ENCODE data around the gene MUC4. TPM values are rescaled to one million over a fixed set of nuclear protein-coding genes. Genes with fewer than 3 reads are reported as not detected.

Gene MUC4
- total and polyA plus RNA-seq, 4 donors = not detected

DNA sequence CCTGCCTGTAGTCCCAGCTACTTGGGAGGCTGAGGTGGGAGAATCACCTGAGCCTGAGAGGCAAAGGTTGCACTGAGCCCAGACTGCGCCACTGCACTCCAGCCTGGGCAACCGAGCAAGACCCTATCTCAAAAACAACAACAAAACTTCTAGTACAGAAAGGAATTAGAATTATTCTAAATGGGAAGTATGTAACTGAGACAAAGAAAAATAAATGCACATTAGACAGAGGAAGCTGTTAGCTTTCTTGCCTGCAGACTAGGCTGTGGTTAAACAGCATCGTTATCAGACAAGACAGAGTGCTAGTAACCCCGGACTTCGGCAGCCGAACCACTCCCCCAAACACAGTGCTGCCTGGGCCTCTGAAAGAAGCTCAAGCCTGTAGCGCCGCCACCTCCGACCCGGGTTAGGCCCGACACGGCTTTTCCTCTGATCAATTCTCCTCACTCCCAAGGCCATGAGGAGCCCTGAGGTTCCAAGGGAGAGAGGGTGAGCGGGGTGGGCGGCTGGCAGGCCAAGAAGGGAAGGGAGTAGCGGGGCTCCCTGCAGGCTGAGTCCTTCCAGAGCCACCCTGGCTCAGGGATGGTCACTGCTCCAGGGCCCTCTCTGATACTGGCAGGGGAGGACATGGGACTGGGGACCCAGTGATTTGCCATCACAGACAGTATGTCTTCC is 44.8 kb upstream of the MUC4 start:
- 82% methylated on average over 15 of the region's 15 CpGs for WGBS
- Histone ChIP-seq H3K9me3 (ENCODE audit: control insufficient read depth in 4 of 4, low read length in 3 of 4) (no peaks in the 10 kb centered on the region), H3K27me3 (ENCODE audit: control insufficient read depth in 4 of 4, insufficient read depth in 4 of 4, low read length in 3 of 4) (no peaks in the 10 kb centered on the region), H3K9ac (ENCODE audit: low read depth in 1 of 2, low read length in 2 of 2) (no peak overlapping the region), H3K27ac (ENCODE audit: low read depth in 1 of 2, low read length in 2 of 2) (no peak overlapping the region), H3K4me3 (ENCODE audit: low read depth in 1 of 3, low read length in 3 of 3) (no peak overlapping the region), H3K36me3 (ENCODE audit: control insufficient read depth in 4 of 4, insufficient read depth in 3 of 4, low read depth in 1 of 4, low read length in 3 of 4) (no peaks in the 10 kb centered on the region), H3K4me1 (ENCODE audit: control insufficient read depth in 4 of 4, insufficient read depth in 4 of 4, low read length in 3 of 4) (peaks cover 11 to 23% (median 19%) of the 10 kb centered on the region in 4 donors)
- TF ChIP-seq NR2F2 (IDR thresholded peaks at IDR 0.05) = no peak
- no peak for TF ChIP-seq RXRA (IDR thresholded peaks at IDR 0.05)
- no peak for TF ChIP-seq RAD21 (IDR thresholded peaks at IDR 0.05)
- TF ChIP-seq FOXA2 (IDR thresholded peaks at IDR 0.05) = no peak
- TF ChIP-seq, protein P1, sequence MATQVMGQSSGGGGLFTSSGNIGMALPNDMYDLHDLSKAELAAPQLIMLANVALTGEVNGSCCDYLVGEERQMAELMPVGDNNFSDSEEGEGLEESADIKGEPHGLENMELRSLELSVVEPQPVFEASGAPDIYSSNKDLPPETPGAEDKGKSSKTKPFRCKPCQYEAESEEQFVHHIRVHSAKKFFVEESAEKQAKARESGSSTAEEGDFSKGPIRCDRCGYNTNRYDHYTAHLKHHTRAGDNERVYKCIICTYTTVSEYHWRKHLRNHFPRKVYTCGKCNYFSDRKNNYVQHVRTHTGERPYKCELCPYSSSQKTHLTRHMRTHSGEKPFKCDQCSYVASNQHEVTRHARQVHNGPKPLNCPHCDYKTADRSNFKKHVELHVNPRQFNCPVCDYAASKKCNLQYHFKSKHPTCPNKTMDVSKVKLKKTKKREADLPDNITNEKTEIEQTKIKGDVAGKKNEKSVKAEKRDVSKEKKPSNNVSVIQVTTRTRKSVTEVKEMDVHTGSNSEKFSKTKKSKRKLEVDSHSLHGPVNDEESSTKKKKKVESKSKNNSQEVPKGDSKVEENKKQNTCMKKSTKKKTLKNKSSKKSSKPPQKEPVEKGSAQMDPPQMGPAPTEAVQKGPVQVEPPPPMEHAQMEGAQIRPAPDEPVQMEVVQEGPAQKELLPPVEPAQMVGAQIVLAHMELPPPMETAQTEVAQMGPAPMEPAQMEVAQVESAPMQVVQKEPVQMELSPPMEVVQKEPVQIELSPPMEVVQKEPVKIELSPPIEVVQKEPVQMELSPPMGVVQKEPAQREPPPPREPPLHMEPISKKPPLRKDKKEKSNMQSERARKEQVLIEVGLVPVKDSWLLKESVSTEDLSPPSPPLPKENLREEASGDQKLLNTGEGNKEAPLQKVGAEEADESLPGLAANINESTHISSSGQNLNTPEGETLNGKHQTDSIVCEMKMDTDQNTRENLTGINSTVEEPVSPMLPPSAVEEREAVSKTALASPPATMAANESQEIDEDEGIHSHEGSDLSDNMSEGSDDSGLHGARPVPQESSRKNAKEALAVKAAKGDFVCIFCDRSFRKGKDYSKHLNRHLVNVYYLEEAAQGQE (IDR thresholded peaks at IDR 0.05) = no peak
- TF ChIP-seq, protein P2, sequence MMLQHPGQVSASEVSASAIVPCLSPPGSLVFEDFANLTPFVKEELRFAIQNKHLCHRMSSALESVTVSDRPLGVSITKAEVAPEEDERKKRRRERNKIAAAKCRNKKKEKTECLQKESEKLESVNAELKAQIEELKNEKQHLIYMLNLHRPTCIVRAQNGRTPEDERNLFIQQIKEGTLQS (IDR thresholded peaks at IDR 0.05) = no peak
- TF ChIP-seq, protein P3, sequence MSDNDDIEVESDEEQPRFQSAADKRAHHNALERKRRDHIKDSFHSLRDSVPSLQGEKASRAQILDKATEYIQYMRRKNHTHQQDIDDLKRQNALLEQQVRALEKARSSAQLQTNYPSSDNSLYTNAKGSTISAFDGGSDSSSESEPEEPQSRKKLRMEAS (IDR thresholded peaks at IDR 0.05) = no peak
- no peak for TF ChIP-seq HNF4G (IDR thresholded peaks at IDR 0.05)
- no peak for DNase-seq (ENCODE audit: low spot score)

DNA sequence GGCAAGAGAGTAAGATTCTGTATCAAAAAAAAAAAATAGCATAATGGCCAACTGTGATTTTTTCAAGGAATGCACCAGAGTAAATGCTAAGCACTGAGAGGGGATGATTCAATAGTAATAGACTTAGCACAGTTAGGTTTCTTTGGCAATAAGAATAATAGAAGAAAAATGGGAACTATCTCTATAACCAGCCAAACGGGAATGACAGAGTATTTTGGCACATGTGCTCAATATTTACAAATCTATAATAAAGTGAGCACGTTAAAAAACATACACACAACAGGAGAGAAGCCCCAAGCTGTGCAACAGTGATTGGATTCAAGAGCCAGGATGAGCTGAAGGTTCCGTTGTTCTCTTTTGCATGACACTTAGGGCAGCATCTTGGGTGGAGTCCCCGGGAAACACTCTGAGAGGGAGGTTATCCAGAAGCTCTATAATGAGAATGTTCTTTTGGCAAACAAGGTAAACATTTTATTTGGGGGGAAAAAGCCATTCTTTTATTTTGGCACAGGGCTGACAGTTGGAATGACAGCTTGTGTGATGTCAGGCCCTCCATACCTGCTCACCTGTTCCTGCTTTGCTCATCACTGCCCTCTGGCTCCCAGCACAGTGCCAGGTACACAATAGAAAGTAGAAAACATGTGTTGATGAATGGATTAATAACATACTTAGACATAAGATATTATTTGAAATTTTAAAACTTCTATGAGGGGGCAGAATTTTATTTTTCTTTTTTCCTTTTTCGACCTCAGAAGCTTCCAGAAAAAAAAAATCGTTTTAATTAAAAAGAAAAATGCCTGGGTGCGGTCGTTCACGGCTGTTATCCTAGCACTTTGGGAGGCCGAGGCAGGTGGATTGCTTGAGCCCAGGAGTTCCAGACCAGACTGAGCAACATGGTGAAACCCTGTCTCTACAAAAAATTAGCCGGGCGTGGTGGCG is 44.0 kb upstream of the MUC4 start:
- no peak overlapping the region for H3K27ac ChIP-seq (ENCODE audit: low read depth in 1 of 2, low read length in 2 of 2)
- WGBS = 86% methylated on average over 13 of the region's 13 CpGs
- H3K36me3 ChIP-seq (ENCODE audit: control insufficient read depth in 4 of 4, insufficient read depth in 3 of 4, low read depth in 1 of 4, low read length in 3 of 4) = no peaks in the 10 kb centered on the region
- H3K4me3 ChIP-seq (ENCODE audit: low read depth in 1 of 3, low read length in 3 of 3) = no peak overlapping the region
- H3K4me1 ChIP-seq (ENCODE audit: control insufficient read depth in 4 of 4, insufficient read depth in 4 of 4, low read length in 3 of 4) = peaks cover 11 to 30% (median 24%) of the 10 kb centered on the region in 4 donors
- TF ChIP-seq FOXA1 (IDR thresholded peaks at IDR 0.05) = no peak
- peak in 1 of 2 donors; percentile 11 for TF ChIP-seq RAD21 (IDR thresholded peaks at IDR 0.05)
- no peak for TF ChIP-seq NR2F2 (IDR thresholded peaks at IDR 0.05)
- no peak for TF ChIP-seq RXRA (IDR thresholded peaks at IDR 0.05)
- no peak overlapping the region for H3K9ac ChIP-seq (ENCODE audit: low read depth in 1 of 2, low read length in 2 of 2)
- no peaks in the 10 kb centered on the region for H3K27me3 ChIP-seq (ENCODE audit: control insufficient read depth in 4 of 4, insufficient read depth in 4 of 4, low read length in 3 of 4)
- no peak for DNase-seq (ENCODE audit: low spot score)
- H3K9me3 ChIP-seq (ENCODE audit: control insufficient read depth in 4 of 4, low read length in 3 of 4) = no peaks in the 10 kb centered on the region

DNA sequence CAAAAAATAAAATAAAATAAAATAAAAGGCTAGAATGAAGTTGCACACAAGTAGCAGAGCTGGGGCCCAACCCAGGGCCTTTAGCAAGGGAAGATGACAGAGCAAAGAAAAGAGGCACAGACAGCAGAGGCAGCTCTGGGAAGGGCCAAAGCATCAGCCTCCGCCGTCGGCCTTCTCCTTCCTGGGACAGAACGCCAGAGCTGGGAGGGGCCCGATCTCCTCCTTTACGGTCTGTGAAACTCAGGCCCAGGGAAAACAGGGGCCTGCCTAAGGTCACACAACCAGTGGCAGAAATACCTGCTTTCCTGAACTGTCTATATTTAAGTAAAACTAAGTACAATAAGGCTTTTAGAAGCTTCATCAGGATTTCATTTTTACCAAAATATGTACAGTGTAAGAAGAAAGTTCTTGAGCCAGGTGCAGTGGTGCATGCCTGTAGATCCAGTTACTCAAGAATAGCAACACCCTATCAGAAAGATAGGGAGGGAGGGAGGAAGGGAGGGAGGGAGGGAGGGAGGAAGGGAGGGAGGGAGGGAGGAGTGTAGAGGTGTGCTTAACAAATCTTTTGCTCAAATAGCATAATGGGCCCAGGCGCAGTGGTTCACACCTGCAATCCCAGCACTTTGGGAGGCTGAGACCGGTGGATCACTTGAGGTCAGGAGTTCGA is 43.0 kb upstream of the MUC4 start:
- H3K4me3 ChIP-seq (ENCODE audit: low read depth in 1 of 3, low read length in 3 of 3) = no peak overlapping the region
- H3K27me3 ChIP-seq (ENCODE audit: control insufficient read depth in 4 of 4, insufficient read depth in 4 of 4, low read length in 3 of 4) = no peaks in the 10 kb centered on the region
- H3K36me3 ChIP-seq (ENCODE audit: control insufficient read depth in 4 of 4, insufficient read depth in 3 of 4, low read depth in 1 of 4, low read length in 3 of 4) = no peaks in the 10 kb centered on the region
- H3K27ac ChIP-seq (ENCODE audit: low read depth in 1 of 2, low read length in 2 of 2) = no peak overlapping the region
- H3K4me1 ChIP-seq (ENCODE audit: control insufficient read depth in 4 of 4, insufficient read depth in 4 of 4, low read length in 3 of 4) = peaks cover 11 to 29% (median 21%) of the 10 kb centered on the region in 4 donors
- H3K9me3 ChIP-seq (ENCODE audit: control insufficient read depth in 4 of 4, low read length in 3 of 4) = no peaks in the 10 kb centered on the region
- no peak overlapping the region for H3K9ac ChIP-seq (ENCODE audit: low read depth in 1 of 2, low read length in 2 of 2)
- no peak for DNase-seq (ENCODE audit: low spot score)
- 91% methylated on average over 9 of the region's 9 CpGs for WGBS
- TF ChIP-seq, protein P4, sequence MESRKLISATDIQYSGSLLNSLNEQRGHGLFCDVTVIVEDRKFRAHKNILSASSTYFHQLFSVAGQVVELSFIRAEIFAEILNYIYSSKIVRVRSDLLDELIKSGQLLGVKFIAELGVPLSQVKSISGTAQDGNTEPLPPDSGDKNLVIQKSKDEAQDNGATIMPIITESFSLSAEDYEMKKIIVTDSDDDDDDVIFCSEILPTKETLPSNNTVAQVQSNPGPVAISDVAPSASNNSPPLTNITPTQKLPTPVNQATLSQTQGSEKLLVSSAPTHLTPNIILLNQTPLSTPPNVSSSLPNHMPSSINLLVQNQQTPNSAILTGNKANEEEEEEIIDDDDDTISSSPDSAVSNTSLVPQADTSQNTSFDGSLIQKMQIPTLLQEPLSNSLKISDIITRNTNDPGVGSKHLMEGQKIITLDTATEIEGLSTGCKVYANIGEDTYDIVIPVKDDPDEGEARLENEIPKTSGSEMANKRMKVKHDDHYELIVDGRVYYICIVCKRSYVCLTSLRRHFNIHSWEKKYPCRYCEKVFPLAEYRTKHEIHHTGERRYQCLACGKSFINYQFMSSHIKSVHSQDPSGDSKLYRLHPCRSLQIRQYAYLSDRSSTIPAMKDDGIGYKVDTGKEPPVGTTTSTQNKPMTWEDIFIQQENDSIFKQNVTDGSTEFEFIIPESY (IDR thresholded peaks at IDR 0.05) = no peak
- TF ChIP-seq TAF1 (conservative IDR thresholded peaks at IDR 0.05) (no peak), HNF4G (IDR thresholded peaks at IDR 0.05) (no peak), RXRA (IDR thresholded peaks at IDR 0.05) (no peak), RAD21 (IDR thresholded peaks at IDR 0.05) (no peak), SP1 (IDR thresholded peaks at IDR 0.05) (no peak), GABPA (IDR thresholded peaks at IDR 0.05 in 1 of 2, conservative IDR thresholded peaks at IDR 0.05 in 1 of 2) (no peak), JUND (IDR thresholded peaks at IDR 0.05) (no peak), NR2F2 (IDR thresholded peaks at IDR 0.05) (no peak)
- TF ChIP-seq, protein P5, sequence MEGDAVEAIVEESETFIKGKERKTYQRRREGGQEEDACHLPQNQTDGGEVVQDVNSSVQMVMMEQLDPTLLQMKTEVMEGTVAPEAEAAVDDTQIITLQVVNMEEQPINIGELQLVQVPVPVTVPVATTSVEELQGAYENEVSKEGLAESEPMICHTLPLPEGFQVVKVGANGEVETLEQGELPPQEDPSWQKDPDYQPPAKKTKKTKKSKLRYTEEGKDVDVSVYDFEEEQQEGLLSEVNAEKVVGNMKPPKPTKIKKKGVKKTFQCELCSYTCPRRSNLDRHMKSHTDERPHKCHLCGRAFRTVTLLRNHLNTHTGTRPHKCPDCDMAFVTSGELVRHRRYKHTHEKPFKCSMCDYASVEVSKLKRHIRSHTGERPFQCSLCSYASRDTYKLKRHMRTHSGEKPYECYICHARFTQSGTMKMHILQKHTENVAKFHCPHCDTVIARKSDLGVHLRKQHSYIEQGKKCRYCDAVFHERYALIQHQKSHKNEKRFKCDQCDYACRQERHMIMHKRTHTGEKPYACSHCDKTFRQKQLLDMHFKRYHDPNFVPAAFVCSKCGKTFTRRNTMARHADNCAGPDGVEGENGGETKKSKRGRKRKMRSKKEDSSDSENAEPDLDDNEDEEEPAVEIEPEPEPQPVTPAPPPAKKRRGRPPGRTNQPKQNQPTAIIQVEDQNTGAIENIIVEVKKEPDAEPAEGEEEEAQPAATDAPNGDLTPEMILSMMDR (IDR thresholded peaks at IDR 0.05; ENCODE audit: low read depth, low read length, missing input control) = no peak

All from liver (tissue), 9 donors.